PC-9 (cell line): Measurements from ENCODE around the gene DRC1. TPM values are rescaled to one million over a fixed set of nuclear protein-coding genes. Genes with fewer than 3 reads are reported as not detected.

Source experiments
- BruUV-seq: library from RNA; stranded (reverse); fragments of 400-500 nt; replicated peaks from 2 replicates; lab custom pipeline; 2021; lab: Mats Ljungman, UMichigan
- CTCF ChIA-PET: fragments of 300-600 bp; sonication (Branson Sonifier 250); formaldehyde crosslinking; loops from one replicate; lab custom pipeline; 2022; ENCODE audit warnings: antibody characterized with exemption; lab: Charles Lee
- POLR2A ChIA-PET: fragments of 300-600 bp; sonication (Branson Sonifier 250); formaldehyde crosslinking; loops from one replicate; lab custom pipeline; 2022; ENCODE audit warnings: antibody characterized with exemption; ENCODE audit not compliant: unreplicated experiment; lab: Charles Lee
- DNase-seq, 2 experiments: peaks; one replicate each; pipeline versions ENCODE4 v3.0.0 to v3.0.0-alpha.2; 2015 to 2022; ENCODE audit warnings: mixed read lengths in 1 of 2
- H2AFZ ChIP-seq: fragments of 200-600 bp; sonication (generic); 2 replicates; pipeline ENCODE4 v1.8.1; 2017; ENCODE audit warnings: antibody characterized with exemption
- H3F3A ChIP-seq: fragments of 200-600 bp; sonication (generic); 2 replicates; pipeline ENCODE4 v1.8.1; 2017; ENCODE audit warnings: antibody characterized with exemption, mild to moderate bottlenecking, low read depth; ENCODE audit not compliant: insufficient read depth
- H3K27ac ChIP-seq: fragments of 200-600 bp; sonication (generic); 2 replicates; pipeline ENCODE4 v1.6.1; 2016; ENCODE audit warnings: mixed run types
- H3K27me3 ChIP-seq: fragments of 200-600 bp; sonication (generic); 2 replicates; pipeline ENCODE4 v1.6.1; 2016; ENCODE audit warnings: low read depth, mixed run types; ENCODE audit not compliant: insufficient read depth
- H3K36me3 ChIP-seq: fragments of 200-600 bp; sonication (generic); 2 replicates; pipeline ENCODE4 v1.6.1; 2016; ENCODE audit warnings: low read depth, mixed run types
- H3K4me1 ChIP-seq: fragments of 200-600 bp; sonication (generic); replicated peaks from 2 replicates; pipeline ENCODE4 v1.6.1; 2016; ENCODE audit warnings: mixed run types; ENCODE audit not compliant: insufficient read depth
- H3K4me2 ChIP-seq: fragments of 200-600 bp; sonication (generic); 2 replicates; pipeline ENCODE4 v1.6.1; 2017; ENCODE audit warnings: mixed run types
- H3K4me3 ChIP-seq: fragments of 200-600 bp; sonication (generic); 2 replicates; pipeline ENCODE4 v1.6.1; 2016; ENCODE audit warnings: mixed run types
- H3K79me2 ChIP-seq: fragments of 200-600 bp; sonication (generic); 2 replicates; pipeline ENCODE4 v1.6.1; 2017; ENCODE audit warnings: low read depth, mixed run types
- H3K9me2 ChIP-seq: fragments of 200-600 bp; sonication (generic); 2 replicates; pipeline ENCODE4 v1.8.1; 2017; ENCODE audit warnings: mild to moderate bottlenecking; ENCODE audit not compliant: insufficient read depth
- H3K9me3 ChIP-seq: fragments of 200-600 bp; sonication (generic); 2 replicates; pipeline ENCODE4 v1.8.1; 2016; ENCODE audit warnings: low read depth; ENCODE audit not compliant: insufficient read depth
- H4K20me1 ChIP-seq: fragments of 200-600 bp; sonication (generic); 2 replicates; pipeline ENCODE4 v1.8.1; 2017; ENCODE audit not compliant: insufficient read depth
- CTCF ChIP-seq: fragments of 200-600 bp; sonication (generic); conservative IDR thresholded peaks from 2 replicates; pipeline ENCODE4 v1.6.1; 2017; ENCODE audit warnings: mixed run types, antibody characterized with exemption, mild to moderate bottlenecking, moderate library complexity
- EZH2 ChIP-seq: fragments of 200-600 bp; sonication (generic); IDR thresholded peaks from 2 replicates; pipeline ENCODE4 v1.8.0; 2017; ENCODE audit warnings: antibody characterized with exemption, low read depth
- intact Hi-C: fragments of 100-400 bp; cut with micrococcal nuclease; formaldehyde crosslinking; loops from one replicate; pipeline ENCODE4 v1.10.0; 2022; ENCODE audit not compliant: unreplicated experiment
- total RNA-seq: library from RNA; stranded (reverse); gene quantifications from 2 replicates; pipeline ENCODE4 v1.2.3, GENCODE V29; 2021

DRC1 gene
- total RNA-seq, 1 experiment from 2014 or later = 6.4 TPM

DNA sequence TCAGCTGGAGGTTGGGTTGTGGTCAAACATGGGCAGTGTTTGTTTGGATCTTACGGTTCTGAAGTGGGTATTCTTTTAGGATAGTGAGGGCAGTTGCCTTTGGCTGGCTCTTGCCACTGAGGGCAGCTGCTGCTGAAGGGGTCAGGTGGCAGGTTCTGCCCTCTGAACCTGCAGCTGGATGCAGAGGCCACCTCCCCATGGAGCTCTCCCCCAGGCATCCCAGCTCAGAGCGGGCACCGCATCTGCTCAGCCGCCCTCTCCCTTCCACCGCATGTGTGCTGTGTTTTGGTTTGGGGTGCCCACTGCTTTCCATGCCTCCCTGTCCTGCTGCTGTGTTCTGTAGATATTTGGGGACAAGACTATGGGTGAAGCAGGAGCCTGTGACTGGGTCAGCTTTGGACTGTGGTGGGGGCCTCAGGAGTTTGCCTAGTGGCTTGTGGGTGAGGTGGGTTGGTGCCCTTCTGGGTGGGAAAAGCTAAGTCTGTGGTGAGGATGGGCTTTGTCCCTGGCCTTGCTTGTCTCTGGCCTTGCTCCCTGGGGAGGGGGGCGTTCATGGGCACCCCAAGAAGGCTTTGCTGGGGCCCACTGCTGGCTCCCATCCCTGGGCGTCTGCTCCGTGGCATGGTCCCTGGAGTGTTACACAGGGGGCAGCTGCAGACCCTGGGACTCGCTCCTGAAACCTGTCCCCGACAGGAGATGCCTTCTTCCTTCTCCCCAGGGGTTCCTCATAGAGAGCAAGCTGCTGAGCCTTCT is 47.7 kb downstream of the DRC1 start:
- ChIA-PET POLR2A (no interaction called here), CTCF (no interaction called here)
- Histone ChIP-seq H3K79me2 (no peaks in the 10 kb centered on the region), H3K9me2 (no peaks in the 10 kb centered on the region), H3K27me3 (no peaks in the 10 kb centered on the region), H3K4me3 (no peak overlapping the region), H3K4me1 (no peaks in the 10 kb centered on the region), H3K36me3 (no peaks in the 10 kb centered on the region), H2AFZ (no peak overlapping the region), H3K9me3 (no peaks in the 10 kb centered on the region), H4K20me1 (no peaks in the 10 kb centered on the region), H3K27ac (no peak overlapping the region), H3F3A (no peaks in the 10 kb centered on the region), H3K4me2 (no peak overlapping the region)
- no peak for DNase-seq
- intact Hi-C loops = no loop called here
- no TSS peak for BruUV-seq
- no peak for TF ChIP-seq EZH2
- no peak for TF ChIP-seq CTCF

DNA sequence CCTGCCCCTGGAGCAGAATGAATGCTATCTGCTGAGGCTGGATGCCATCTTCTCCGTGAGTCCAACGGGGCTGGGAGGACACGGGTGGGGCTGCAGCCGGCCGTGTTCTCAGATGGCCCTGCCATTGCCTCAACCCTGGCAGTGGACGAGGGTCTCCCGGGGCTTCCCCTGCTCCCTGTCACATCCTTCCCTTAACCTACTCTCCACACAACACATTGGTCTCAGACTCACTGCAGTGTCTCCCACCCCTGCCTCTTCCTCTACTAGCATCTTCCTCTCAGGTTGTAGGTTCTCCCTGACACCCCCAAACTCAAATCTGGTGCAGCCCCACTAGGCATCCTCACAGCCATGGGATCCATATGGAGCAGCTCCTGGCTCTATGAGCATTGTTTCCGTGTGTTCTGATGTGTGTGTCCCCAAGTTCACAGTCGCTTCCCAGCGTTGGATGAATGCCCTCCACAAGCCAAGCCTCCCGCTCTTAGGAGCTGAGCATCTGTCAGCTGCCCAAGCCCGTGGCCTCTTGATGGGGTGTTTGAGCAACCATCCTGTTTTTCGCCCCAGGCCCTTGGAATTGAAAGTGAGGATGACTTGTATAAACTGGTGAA is 48.4 kb downstream of the DRC1 start:
- no peak for TF ChIP-seq EZH2
- TF ChIP-seq CTCF = no peak
- no peaks in the 10 kb centered on the region for H3K79me2 ChIP-seq
- H3K9me2 ChIP-seq = no peaks in the 10 kb centered on the region
- no peak overlapping the region for H3K4me3 ChIP-seq
- H4K20me1 ChIP-seq = no peaks in the 10 kb centered on the region
- no peaks in the 10 kb centered on the region for H3F3A ChIP-seq
- intact Hi-C loops = no loop called here
- H3K4me2 ChIP-seq = no peak overlapping the region
- POLR2A ChIA-PET = no interaction called here
- no peaks in the 10 kb centered on the region for H3K36me3 ChIP-seq
- no peaks in the 10 kb centered on the region for H3K9me3 ChIP-seq
- peaks cover 4% of the 10 kb centered on the region for H3K4me1 ChIP-seq
- no peak overlapping the region for H3K27ac ChIP-seq
- BruUV-seq = no TSS peak
- no peak overlapping the region for H2AFZ ChIP-seq
- CTCF ChIA-PET = no interaction called here
- DNase-seq = no peak
- H3K27me3 ChIP-seq = no peaks in the 10 kb centered on the region

DNA sequence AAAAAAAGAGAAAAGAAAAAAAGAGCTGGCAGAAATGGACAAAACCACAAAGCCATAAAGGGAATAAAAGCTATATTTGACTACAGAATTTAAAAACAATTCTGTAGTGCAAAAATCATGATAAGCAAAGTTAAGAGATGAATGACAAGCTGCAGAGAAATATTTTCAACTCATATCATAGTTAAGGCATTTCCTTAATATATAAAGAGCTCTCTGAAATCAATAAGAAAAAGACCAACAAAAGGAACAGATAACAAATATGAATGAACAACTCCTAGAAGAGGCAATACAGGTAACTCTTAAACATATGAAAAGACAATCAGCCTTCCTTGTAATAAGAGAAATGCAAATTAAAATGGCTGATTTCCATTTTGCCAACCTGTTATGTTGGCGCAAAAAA is 50.0 kb downstream of the DRC1 start:
- CTCF ChIA-PET = no interaction called here

More for the DNA sequence above, 50.0 kb downstream of the DRC1 start:
- Histone ChIP-seq H3K36me3 (no peaks in the 10 kb centered on the region), H3K4me2 (no peak overlapping the region), H3F3A (peaks cover 11% of the 10 kb centered on the region; the same call in 1 of the 2 replicates), H2AFZ (no peak overlapping the region), H3K27me3 (no peaks in the 10 kb centered on the region), H3K27ac (no peak overlapping the region), H4K20me1 (no peaks in the 10 kb centered on the region), H3K79me2 (no peaks in the 10 kb centered on the region), H3K4me3 (no peak overlapping the region), H3K9me2 (no peaks in the 10 kb centered on the region), H3K9me3 (no peaks in the 10 kb centered on the region), H3K4me1 (peaks cover 19% of the 10 kb centered on the region)
- intact Hi-C loops = no loop called here
- no TSS peak for BruUV-seq
- DNase-seq = no peak
- TF ChIP-seq CTCF = no peak
- TF ChIP-seq EZH2 = no peak
- POLR2A ChIA-PET = interaction anchor here (0.7 kb wide), 1 partner anchor 206 kb away, joined by 6 read pairs; no protein-coding TSS in a partner anchor
